ENCODE results near the gene CSNK2A2.

CSNK2A2 gene

DNA sequence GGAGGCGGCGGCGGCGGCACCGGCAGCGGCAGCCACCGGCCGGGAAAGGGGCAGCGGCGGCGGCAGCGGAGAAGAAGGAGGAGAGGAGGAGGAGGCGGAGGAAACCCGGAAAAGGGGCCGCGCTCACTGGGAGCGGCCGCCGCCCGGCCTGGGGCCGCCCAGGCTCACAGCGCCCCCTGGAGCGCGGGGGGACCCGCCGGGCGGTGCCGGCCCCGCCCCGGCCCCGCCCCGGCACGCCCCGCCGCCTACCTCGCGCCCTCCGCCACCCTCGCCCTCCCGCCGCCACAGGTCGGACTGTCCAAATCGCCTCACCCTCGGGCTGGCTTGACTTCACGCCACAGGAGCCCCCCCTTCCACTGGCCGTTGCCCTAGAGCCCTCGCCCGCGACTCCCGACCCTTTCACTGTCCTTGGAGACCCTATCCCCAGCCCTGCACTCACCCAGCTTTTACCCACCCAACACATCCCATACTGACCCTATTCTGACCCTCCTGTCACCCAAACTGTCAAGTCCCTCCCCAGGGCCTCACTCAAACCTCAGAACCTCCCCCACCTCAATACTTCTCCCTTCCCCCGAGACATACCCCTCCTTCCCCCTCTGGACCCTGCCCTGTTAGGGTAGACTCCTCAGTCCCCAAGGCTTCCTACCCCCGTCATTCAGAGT lies at the start of gene CSNK2A2:
Gene CSNK2A2, minus strand, starts transcription at position 85 of the 662 bp plus-strand sequence. CDS start 370 bp downstream, outside the sequence.
- DNase-seq (ENCODE audit: low read depth): peak; percentile 13

DNA sequence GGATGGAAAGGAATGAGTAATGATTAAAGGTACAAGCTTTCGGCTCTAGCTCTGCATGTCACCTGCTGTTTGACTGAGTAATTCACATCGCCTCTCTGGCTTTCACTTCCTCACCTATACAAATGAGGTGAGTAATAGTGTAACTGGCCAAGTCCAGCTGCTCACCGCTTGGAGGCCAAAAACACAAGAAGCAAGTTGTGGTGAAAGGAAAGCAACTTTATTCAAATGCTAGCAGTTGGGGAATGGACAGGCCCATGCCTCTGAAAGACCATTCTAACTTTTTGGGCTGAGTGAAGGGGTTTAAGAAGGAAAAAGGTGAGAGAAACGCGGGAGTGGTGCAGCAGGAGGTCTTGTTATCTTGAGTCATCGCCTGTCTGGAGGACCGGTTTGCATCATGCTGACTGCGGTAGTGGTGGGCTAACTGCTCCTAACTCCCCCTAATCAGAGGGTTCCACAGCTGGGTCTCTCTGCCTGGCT lies 45.7 kb upstream of the CSNK2A2 start:
- DNase-seq (ENCODE audit: low read depth): no peak

DNA sequence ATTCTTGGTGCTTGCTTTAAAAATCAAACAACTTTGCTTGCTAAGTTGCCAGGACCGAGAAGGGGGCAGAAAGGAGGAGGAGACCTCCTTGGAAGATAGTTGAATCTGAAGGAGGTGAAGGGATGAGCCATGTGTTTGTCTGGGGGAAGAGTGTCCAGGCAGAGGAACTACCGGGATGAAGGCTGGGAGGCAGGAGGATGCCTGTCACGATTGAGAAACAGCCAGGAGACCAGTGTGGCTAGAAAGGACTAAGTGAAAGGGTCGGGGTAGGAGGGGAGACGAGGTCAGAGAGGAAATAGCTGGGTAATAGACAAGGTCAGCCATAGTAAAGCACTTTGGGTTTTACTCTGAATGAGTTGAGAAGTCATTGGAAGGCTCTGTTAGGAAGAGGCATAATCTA lies 38.9 kb upstream of the CSNK2A2 start:
- DNase-seq (ENCODE audit: low read depth): no peak

DNA sequence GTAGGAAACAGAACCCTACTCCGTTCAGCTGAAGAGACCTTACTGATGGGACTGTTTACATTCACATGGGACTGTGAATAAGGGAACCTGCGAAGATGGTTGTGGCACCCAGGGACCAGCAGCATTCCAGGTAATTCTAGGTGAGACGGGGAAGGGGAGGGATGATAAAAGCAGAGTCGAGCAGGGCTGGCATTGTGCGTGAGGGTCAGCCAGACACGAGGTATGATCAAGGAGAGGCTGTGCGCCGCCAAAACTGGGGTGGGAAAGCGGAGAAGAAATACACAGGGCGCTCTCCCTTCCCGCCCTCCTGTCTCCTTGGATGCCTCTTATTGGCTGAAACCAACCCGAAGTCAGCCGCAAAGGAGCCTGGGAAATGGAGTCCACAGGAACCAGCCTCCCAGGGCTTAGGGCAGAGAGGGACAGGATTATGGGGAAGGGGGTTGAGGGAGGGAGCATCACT lies 38.4 kb upstream of the CSNK2A2 start:
- peak; percentile 26 for DNase-seq (ENCODE audit: low read depth)

DNA sequence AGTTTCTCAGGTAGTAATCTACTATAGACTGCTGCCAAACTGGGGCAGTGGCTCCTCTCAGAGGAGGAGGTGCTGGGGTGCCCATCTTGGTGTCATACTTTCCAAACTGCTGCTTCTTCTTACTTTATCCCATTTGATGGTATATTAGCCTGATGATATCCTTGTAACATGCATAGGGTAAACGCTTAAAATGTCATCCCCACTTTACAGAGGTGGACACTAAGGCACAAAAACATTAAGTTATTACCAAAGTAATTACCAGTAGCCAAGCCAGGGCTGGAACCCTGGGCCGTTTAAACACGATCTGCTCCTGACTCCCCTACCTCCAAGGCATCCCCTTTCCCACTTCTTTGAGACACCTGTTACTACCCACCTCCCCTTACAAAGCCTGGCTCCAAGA lies 37.8 kb upstream of the CSNK2A2 start:
- DNase-seq (ENCODE audit: low read depth): no peak

DNA sequence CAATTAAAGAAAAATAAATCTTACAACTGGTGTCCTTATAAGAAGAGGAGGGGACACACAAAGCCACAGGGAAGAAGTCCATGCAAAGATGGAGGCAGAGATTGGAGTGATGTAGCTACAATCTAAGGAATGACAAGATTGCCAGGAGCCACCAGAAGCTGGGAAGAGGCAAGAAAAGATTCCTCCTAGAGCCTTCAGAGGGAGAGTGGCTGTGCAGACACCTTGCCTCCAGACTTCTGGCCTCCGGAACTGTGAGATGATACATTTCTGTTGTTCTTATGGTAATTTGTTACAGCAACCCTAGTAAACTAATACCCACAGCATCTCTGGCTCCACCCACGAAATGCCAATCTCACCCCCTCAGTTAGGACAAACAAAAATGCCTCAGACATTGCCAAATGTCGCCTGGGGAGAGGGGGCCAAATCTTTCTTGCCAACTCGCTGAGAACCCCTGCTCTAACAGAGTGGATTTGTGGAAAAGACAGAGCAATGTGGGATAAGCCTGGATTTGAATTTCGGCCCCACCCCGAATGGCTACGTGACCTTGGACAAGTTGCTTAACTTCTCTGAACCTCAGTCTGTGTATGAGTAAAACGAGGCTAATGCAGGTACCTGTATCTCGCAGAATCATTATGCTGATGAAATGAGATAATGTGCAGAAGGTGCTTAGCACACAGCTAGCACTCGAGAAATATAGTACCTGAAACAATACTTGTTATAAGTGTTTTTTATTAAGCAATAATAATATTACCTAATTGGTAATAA lies 37.1 kb upstream of the CSNK2A2 start:
- DNase-seq (ENCODE audit: low read depth): no peak

DNA sequence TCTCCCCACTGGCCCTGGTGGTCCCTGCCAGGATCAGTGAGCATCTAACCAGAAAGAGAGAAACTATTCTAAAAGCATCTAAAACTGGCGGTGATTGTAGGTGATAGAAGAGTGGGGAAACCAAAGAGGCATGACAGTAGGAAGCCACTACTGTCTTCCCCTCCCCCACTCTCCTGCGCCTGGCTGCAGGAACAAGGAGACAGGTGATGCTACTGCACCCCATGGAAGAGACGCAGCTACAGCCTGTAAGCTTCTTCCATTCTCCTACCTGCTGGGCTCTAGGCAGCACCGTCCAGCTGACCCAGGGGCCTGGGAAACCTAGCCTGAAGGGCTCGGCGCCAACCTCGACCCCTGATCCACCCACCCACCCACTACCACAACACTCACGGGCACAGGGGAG lies 32.4 kb upstream of the CSNK2A2 start:
- DNase-seq (ENCODE audit: low read depth): no peak

DNA sequence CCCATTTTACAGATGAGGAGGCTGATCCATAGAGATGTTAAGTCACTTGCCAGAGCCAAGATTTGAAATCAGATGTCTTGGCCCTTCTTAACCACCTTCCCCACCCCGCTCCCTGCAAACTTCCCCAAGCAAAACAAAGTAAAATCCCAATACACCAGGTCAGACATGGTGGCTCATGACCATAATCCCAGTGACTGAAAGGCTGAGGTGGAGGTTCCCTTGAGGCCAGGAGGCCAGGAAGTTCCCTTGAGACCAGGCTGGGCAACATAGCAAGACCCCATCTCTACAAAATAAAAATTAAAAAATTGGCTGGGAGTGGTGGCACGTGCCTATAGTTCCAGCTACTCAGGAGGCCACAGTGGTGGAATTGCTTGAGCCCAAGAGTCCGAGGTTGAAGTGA lies 28.9 kb upstream of the CSNK2A2 start:
- DNase-seq (ENCODE audit: low read depth): no peak

DNA sequence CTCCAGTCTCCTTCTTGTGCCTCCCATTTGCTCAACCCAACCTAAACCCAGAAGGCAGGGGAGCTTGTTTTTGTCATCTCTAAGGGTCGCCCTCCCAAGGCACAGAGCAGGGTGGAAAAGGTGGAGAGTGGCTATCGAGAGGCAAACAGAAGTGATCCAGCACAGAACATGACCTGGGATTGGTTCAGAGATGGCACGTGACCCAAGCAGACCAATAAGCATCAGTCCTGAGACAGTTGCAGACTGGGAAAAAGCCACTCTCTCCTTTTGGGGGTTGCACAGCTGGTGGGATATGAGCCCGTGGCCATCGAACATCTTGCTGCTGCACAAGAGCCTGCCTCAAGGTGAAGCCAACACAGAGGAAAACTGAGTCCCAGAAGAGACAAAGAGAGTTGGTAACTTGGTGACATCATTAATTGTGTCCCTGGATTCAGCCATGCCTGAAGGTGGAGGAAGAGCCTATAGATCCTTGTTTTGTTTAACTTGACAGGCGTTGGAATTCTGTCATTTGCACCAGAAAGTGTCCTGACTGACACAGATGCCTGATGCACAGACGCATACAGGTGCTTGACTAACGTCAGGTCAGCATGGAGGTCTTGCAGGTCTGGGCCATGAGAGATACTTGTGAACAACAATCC lies 28.2 kb upstream of the CSNK2A2 start:
- DNase-seq (ENCODE audit: low read depth): no peak

DNA sequence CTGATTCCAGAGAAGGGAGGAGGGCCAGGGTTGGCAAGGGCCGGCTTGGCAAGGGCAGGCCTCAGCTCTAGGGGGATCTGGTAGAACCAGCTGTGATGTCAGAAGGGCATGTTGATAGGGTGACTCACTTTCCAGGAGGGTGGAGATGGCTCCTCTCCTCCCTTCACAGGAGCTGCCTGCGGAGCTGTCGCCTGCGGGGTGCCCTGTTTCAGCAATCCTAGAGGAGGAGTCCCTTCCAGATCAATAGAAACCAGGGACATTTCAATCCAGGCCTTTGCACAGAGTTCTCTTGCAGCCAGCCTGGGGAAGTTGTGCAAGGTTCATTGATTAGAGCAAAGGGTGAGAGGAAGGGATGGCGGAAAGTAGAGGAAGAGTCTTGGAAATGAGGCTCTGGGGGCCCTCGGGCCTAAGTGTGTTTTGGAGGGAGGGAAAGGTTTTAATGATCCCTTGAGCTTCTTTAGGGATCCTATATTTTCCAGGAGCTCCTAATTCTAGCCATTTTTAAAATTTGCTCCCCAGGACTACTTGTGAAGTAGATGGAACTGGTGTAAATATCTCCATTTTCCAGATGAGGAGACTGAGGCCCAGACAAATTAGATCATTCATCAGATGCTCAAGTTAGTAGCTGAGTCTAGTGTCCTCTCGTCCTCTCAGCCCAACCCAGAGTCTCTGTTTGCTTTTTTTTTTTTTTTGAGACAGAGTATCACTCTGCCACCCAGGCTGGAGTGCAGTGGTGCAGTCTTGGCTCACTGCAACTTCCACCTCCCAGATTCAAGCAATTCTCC lies 24.8 kb upstream of the CSNK2A2 start:
- no peak for DNase-seq (ENCODE audit: low read depth)

DNA sequence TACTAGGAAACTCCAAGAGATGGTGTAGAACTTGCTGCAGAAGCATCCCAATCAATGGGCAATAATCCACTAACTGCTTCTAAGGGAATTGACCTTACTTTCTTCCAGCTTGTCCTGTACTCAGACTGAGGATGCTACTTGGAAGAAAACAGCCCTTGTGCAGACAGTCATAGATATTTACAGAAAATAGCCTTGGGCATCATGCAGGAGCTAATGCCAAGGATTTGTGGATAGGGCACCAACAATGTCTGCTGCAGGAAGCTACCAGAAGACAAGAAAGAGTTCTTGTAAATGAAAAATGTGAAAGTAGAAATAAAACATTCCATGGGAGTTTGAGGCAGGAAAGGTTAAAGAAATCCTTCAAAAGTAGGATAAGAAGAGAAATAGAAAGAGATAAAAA lies 21.5 kb upstream of the CSNK2A2 start:
- no peak for DNase-seq (ENCODE audit: low read depth)

DNA sequence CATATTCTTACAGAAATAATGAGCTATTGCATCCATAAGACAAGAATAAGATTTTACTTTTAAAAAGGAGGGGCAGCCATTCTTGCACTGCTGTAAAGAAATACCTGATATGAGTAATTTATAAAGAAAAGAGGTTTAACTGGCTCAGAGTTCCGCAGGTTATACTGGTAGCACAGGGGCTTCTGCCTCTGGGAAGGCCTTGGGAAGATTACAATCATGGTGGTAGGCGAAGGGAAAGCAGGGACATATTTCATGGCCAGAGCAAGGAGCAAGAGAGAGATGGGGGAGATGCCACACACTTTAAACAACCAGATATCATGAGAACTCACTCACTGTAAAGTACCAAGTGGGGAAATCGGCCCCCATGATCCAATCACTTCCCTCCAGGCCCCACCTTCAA lies 20.9 kb upstream of the CSNK2A2 start:
- no peak for DNase-seq (ENCODE audit: low read depth)

DNA sequence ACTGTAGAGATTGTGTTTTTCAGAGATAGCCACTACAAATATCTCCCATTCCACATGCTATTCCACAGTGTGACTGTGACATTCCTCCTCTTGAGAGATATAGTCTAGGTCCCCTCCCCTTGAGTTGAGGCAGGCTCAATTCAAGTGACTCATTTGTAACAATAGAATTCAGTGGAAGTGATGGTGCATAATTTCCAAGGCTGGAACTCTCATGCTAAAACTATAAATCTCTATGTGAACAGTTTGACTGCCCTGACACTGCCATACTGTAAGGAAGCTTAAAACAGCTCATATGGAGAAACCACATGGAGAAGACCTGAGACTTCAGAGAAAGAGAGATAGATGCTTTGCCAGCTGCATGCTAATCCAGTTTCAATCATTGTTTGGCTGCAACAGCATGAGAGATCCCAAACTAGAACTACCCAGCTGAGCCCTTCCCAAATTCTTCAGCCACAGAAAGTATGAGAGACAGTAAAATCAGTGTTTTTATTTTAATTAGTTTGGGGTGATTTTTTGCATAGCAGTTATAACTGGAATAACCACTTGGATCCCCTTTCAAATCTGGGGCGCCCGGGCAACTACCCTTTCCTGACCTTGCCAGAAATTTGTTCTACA lies 19.5 kb upstream of the CSNK2A2 start:
- no peak for DNase-seq (ENCODE audit: low read depth)

DNA sequence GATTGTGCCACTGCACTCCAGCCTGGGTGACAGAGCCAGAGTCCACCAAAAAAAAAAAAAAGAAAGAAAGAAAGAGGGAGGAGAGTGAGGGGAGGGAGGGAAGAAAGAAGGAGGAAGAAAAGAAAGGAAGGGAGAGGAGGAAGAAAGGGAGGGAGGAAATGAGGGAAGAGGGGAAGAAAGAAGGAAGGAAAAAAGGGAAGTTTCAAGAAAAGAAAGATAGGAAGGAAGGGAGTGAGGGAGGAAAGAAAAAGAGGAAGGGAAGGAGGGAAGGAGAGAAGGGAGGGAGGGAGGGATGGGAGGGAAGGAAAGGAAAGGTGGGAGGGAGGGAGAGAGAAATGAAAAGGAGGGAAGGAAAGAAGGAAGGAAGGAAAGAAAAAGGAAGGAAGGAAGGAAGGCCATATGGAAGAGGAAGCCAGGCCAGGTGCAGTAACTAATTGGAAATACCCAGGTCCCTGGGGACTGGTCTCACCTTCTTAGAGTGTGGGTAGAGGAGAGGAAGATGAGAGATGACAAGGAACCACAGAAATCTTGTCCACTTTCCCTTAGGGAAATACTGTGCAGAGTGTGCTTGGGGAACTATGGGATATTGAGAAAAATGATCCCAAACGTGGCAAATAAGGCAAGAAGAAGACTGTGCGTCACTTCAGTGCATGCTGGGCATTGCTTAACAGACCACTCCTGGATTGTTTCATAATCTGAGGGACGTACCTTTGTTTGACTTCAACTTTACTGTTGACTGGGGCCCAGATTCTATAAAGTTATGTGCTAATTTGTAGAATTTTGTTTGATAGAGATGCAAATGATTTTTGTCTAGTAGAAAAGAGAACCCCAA lies 15.1 kb upstream of the CSNK2A2 start:
- no peak for DNase-seq (ENCODE audit: low read depth)

DNA sequence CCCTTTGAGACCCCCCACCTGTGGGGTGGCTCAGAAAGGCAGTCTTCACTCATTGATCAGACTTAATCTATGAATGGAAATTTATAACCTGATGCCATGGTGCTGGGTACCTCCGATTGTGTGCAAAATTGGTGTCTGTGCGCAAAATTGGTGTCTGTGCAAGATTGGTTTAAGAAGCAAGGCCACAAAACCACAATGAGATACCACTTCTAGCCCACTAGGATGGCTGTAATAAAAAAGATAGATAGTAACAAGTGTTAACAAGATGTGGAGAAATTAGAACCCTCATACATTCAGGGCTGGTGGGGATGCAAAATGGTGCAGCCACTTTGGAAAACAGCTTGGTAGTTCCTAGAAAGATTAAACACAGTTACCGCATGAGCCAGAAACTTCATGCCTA lies 13.9 kb upstream of the CSNK2A2 start:
- no peak for DNase-seq (ENCODE audit: low read depth)

DNA sequence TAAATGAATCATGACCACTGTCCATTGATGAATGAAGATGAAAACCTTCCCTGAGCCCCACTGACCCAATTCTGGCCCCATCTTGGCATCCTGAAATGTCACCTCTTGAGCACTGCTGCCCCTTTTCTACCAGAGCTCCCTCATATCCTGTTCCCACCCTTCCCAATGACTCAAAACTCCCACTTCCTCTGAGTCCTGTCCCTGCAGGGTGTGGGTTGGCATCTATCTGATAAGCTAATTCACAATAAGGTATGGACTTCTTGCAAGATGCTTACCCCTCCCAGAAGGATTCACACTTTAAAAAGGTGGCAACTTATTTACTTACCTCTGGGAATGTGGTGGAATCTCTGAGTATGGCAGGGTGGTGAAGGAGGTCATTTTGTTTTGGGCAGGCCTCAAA lies 13.3 kb upstream of the CSNK2A2 start:
- DNase-seq (ENCODE audit: low read depth): no peak

DNA sequence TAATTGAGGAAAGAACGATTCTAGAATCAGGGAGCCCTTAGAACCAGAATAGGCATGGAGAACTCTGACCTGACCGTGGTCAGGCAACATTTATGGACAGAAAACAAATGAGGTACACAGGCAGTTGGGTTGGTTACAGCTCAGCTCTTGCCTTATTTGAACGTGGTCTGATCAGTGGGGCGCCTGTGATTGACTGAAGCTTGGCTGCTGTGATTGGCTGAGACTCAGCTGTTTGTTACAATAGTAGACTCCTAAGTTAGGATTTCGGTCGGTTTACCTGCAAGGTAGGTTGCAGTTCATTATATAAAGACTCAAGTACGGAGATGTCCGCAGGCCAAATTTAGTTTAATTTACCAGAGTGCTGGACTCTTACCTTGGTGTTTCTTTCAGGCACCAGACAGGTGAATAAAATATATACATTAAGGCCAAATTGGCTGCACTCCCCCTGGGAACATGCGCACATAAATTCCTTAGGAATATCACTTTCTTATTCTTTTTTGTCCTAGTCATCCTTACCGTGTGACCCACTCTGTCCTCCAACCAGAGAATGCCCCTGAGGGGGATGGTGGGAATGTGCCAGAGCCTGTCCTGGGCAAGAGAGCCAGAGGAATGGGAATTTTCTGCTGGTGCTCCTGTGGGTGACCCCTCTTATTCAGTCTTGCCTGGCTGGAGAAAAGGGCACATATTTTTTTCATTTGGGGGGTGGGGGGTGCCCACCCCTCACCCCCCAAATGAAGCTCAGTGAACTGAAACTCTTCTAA lies 7.5 kb upstream of the CSNK2A2 start:
- DNase-seq (ENCODE audit: low read depth): no peak

DNA sequence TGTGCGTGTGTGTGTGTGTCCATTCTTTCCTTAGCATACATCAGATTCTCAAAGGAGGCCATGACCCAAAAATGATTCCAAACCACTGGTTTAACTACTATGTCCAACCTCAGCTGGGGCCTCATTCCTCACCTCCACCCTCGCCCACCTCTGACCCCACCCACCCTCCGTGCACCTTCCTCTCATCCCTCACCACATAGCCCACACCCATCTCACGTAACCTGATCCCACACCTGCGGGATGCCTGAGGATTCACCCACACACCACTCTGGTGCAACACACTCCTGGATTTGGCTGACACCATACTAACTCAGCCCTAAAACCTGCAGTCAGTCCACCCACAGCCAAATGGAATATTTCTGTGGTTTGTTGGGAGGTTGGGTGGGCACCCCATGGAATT lies 3.3 kb upstream of the CSNK2A2 start:
- DNase-seq (ENCODE audit: low read depth): no peak

DNA sequence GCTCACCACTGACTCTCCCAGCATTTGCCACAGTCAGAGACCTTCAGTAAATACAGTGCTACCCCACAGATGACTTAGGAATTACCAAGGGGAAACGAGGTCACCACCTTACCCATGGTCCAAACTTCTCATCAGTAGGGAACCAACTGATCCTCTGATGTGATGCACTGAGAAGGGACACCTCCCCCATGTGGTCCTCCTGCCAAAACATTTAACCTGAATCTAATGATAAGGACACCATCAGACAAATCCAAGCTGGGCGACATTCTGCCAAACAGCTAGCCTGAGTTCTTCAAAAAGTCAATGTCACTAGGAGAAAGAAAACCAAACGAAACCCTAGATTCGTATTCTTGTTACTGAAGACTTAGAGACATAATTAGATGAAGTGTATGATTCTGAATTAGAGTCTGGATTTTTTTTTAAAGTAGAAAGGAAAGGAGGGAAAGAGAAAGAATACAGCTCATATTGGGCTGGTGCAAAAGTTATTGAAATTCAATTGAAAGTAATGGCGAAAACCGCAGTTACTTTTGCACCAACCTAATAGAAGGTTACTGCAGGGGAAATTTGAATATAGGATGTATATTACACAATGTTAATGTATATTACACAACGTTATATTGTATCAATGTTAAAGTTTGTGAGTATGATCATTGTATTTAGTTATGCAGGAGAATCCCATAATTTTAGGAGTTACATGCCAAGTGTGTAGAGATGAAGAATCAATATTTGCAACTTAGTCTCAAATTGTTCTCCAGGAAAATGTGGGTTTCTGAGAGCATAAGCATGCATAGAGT lies 2.3 kb upstream of the CSNK2A2 start:
- DNase-seq (ENCODE audit: low read depth): no peak

Measured in fibroblast of the conjunctiva (primary cell).